Thyroid gland (tissue), 4 donors: ENCODE data around the gene MINDY4. TPM values are rescaled to one million over a fixed set of nuclear protein-coding genes. Genes with fewer than 3 reads are reported as not detected.

ENCODE experiments used
- DNase-seq, 2 donors: peaks; one replicate each; pipeline ENCODE4 v3.0.0-alpha.2; 2019
- H3K27ac ChIP-seq, 3 donors: fragments of 200-600 bp; sonication (generic); 1 replicate in 2 of 3; 2 replicates in 1 of 3; pipeline ENCODE4 v1.5.1; 2016 to 2019; ENCODE audit warnings: mild to moderate bottlenecking in 1 of 3, moderate library complexity in 1 of 3
- H3K27me3 ChIP-seq: fragments of 200-600 bp; sonication (generic); one replicate; pipeline ENCODE4 v1.5.1; 2019
- H3K36me3 ChIP-seq, 2 donors: fragments of 200-600 bp; sonication (generic); one replicate each; pipeline ENCODE4 v1.5.1; 2016 to 2019
- H3K4me1 ChIP-seq, 2 donors: fragments of 200-600 bp; sonication (generic); one replicate each; pipeline ENCODE4 v1.5.1; 2017 to 2019
- H3K4me3 ChIP-seq, 3 donors: fragments of 200-600 bp; sonication (generic); replicated peaks in 1 of 3; 1 replicate in 2 of 3; 2 replicates in 1 of 3; pipeline ENCODE4 v1.5.1; 2016; ENCODE audit warnings: mild to moderate bottlenecking in 1 of 3
- H3K9me3 ChIP-seq: fragments of 200-600 bp; sonication (generic); one replicate; pipeline ENCODE4 v1.5.1; 2017
- POLR2A ChIP-seq, 2 donors: fragments of 450-650 bp; IDR thresholded peaks; one replicate each; pipeline ENCODE4 v1.6.1; 2017; ENCODE audit warnings: antibody characterized with exemption in 2 of 2, mild to moderate bottlenecking in 2 of 2, moderate library complexity in 1 of 2
- WGBS, 2 donors: methylation state at CpG; one replicate each; pipeline ENCODE4 v1.1.5; 2017; 5-methylcytosine and 5-hydroxymethylcytosine counted together
- intact Hi-C: fragments of 100-400 bp; cut with DNase I; formaldehyde crosslinking; loops from one replicate; pipeline ENCODE4 v1.15.1; 2023
- total RNA-seq, 4 donors: library from RNA; depleted of rRNA; stranded (reverse); fragments of >200 nt; gene quantifications; one replicate each; pipeline ENCODE4 v1.2.3, GENCODE V29; 2016
- TF ChIP-seq, protein P1 (sequence below), 6 experiments: fragments of 200-600 bp in 3 of 6; fragments of 450-650 bp in 3 of 6; sonication (generic) in 3 of 6; IDR thresholded peaks; one replicate each; pipeline ENCODE4 v1.5.1; 2016 to 2019; ENCODE audit warnings: antibody characterized with exemption in 6 of 6, mild to moderate bottlenecking in 2 of 6, inconsistent platforms in 1 of 6, moderate library complexity in 1 of 6

MINDY4 gene
- total RNA-seq, 4 donors from 2014 or later = 17.9 to 33.2 (median 29.7) TPM

DNA sequence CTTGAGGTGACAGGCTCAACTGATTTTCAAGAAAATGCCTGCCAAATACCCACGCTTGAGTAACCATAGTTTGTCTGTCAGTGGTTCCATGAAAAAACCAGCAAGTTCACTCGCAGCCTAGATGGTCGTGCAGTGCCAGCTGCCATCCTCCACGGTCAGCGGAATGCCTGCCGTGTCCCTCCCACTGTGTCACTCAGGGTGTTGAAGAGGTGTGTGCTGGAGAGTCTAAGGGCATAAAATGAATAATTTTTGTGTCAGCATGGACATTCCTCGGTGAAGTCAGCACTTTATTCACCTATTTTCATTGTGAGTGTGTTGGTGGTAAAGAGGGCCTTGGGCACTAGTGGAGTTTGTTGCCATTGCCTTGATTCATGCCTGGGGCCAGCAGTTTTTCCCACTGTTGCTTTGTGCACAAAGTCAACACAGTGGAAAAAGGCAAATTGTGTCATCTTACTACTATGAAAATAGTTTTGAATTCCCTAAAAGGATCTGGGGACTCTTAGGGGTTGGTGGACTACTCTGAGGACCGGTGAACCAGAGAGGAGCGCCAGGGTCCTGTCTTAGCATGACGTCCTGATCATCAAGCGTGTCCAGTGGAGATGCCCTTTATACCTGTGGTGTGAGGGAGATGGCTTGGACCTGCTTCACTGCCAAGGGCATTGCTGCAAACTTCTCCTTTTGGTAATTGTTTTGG, 17.6 kb downstream of the MINDY4 start:
- 35 to 36% methylated on average over 11 of the region's 11 CpGs for WGBS, 2 donors
- Histone ChIP-seq H3K27ac (peak overlapping the region; percentile 27 to 69 (median 28)), H3K4me3 (no peak overlapping the region), H3K4me1 (peaks cover 25 to 32% of the 10 kb centered on the region in 2 donors), H3K9me3 (no peaks in the 10 kb centered on the region), H3K36me3 (peaks cover 15 to 21% of the 10 kb centered on the region in 2 donors), H3K27me3 (no peaks in the 10 kb centered on the region)
- DNase-seq = peak; percentile 87 to 92
- TF ChIP-seq POLR2A (IDR thresholded peaks at IDR 0.05) = no peak
- TF ChIP-seq, protein P1, sequence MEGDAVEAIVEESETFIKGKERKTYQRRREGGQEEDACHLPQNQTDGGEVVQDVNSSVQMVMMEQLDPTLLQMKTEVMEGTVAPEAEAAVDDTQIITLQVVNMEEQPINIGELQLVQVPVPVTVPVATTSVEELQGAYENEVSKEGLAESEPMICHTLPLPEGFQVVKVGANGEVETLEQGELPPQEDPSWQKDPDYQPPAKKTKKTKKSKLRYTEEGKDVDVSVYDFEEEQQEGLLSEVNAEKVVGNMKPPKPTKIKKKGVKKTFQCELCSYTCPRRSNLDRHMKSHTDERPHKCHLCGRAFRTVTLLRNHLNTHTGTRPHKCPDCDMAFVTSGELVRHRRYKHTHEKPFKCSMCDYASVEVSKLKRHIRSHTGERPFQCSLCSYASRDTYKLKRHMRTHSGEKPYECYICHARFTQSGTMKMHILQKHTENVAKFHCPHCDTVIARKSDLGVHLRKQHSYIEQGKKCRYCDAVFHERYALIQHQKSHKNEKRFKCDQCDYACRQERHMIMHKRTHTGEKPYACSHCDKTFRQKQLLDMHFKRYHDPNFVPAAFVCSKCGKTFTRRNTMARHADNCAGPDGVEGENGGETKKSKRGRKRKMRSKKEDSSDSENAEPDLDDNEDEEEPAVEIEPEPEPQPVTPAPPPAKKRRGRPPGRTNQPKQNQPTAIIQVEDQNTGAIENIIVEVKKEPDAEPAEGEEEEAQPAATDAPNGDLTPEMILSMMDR (IDR thresholded peaks at IDR 0.05) = no peak
- intact Hi-C loops = no loop called here

DNA sequence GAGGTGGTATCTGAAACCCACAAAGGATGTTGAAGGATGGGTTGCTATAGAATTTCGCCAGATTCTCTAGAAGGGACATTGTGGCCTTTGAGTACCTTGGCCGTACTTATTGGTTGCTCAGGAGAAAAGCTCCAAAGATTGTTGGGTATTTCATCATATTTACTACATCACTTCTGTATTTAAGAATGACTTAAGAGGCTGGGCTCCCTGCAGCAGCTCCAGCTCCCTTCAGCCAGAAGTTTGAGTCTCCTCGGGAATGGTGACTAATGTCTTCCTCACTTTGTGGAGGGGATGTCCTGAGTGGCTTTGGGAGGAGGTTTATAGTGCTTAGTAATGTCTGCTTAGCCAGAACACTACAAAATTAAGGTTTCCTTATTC, 18.1 kb downstream of the MINDY4 start:
- Histone ChIP-seq H3K4me3 (no peak overlapping the region), H3K36me3 (peaks cover 15% of the 10 kb centered on the region in 2 donors), H3K27me3 (no peaks in the 10 kb centered on the region), H3K27ac (peak overlapping the region; percentile 27 to 69 (median 28)), H3K9me3 (no peaks in the 10 kb centered on the region), H3K4me1 (peaks cover 25 to 32% of the 10 kb centered on the region in 2 donors)
- TF ChIP-seq, protein P1 (IDR thresholded peaks at IDR 0.05) = no peak
- TF ChIP-seq POLR2A (IDR thresholded peaks at IDR 0.05) = no peak
- DNase-seq = no peak
- intact Hi-C loops = no loop called here
- 61 to 66% methylated on average over 3 of the region's 3 CpGs for WGBS, 2 donors

DNA sequence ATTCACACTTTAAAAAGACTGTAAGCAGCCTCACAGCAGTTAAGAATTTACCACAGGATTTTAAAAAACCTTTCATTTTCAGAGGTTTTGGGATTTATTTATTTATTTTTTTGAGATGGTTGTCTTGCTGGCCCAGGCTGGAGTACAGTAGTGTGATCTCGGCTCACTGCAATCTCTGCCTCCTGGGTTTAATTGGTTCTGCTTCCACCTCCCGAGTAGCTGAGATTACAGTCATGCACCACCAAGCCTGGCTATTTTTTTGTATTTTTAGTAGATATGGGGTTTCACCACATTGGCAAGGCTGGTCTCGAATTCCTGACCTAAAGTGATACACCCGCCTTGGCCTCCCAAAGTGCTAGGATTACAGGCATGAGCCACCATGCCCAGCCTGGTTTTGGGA, 19.1 kb downstream of the MINDY4 start:
- Histone ChIP-seq H3K36me3 (peaks cover 9 to 10% of the 10 kb centered on the region in 2 donors), H3K4me1 (peaks cover 32 to 39% of the 10 kb centered on the region in 2 donors), H3K27ac (peak overlapping the region in 2 of 3 donors; percentile 28 to 69), H3K27me3 (no peaks in the 10 kb centered on the region), H3K9me3 (no peaks in the 10 kb centered on the region), H3K4me3 (no peak overlapping the region)
- intact Hi-C loops = no loop called here
- TF ChIP-seq, protein P1 (IDR thresholded peaks at IDR 0.05) = no peak
- no peak for TF ChIP-seq POLR2A (IDR thresholded peaks at IDR 0.05)
- DNase-seq = peak in 1 of 2 donors; percentile 38
- WGBS, 2 donors = 66 to 73% methylated on average over 4 of the region's 4 CpGs

DNA sequence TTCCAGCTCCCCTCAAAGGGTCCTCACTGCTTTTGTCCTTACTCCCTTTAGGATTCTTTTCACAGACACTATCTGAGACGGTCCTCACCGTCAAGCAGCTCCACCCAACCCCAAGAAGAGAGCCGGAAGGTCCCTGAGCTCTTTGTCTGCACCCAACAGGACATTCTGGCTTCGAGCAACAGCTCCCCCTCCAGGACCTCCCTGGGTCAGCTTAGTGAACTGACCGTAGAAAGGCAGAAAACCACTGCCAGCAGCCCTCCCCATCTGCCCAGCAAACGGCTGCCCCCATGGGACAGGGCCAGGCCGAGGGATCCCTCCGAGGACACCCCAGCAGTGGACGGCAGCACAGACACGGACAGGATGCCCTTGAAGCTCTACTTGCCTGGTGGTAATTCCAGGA, 19.9 kb downstream of the MINDY4 start:
- TF ChIP-seq, protein P1 (IDR thresholded peaks at IDR 0.05) = no peak
- no peak for TF ChIP-seq POLR2A (IDR thresholded peaks at IDR 0.05)
- Histone ChIP-seq H3K36me3 (peaks cover 2 to 9% of the 10 kb centered on the region in 2 donors), H3K27ac (peak overlapping the region in 1 of 3 donors; percentile 69), H3K9me3 (no peaks in the 10 kb centered on the region), H3K27me3 (no peaks in the 10 kb centered on the region), H3K4me1 (peaks cover 40 to 47% of the 10 kb centered on the region in 2 donors), H3K4me3 (no peak overlapping the region)
- no peak for DNase-seq
- 82 to 90% methylated on average over 6 to 8 of the region's 10 CpGs for WGBS, 2 donors
- intact Hi-C loops = no loop called here
